Right ventricle myocardium superior (tissue), 1 donor: ENCODE results near the gene TMEM213. TPM values are rescaled to one million over a fixed set of nuclear protein-coding genes. Genes with fewer than 3 reads are reported as not detected.

Experiments used
- ATAC-seq: fragments of 200-7000 bp; cut with Tn5 transposase; one replicate; pipeline ENCODE4 v1.9.1; 2020; ENCODE audit warnings: mild to moderate bottlenecking; ENCODE audit not compliant: poor library complexity
- DNase-seq: peaks from one replicate; pipeline ENCODE4 v3.0.0-alpha.2; 2020
- intact Hi-C: fragments of 100-400 bp; cut with DNase I; formaldehyde crosslinking; loops from one replicate; pipeline ENCODE4 v1.11.2; 2022
- long read RNA-seq: library from polyadenylated mRNA; unstranded; transcript quantifications from one replicate; pipeline ENCODE4 v2.0.0, GENCODE V29; 2021
- total RNA-seq: library from RNA; stranded (reverse); fragmentation: NEBNext Ultra II Directional; extraction: Animal tissue kit (Norgen Biotek cat#: 25700); gene quantifications from one replicate; pipeline ENCODE4 v1.2.1, GENCODE V29; 2021
- donor health status: DM: no; HTN: yes; CAD: no; lungs with severe emphysema.

The TMEM213 gene, protein sequence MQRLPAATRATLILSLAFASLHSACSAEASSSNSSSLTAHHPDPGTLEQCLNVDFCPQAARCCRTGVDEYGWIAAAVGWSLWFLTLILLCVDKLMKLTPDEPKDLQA
- total RNA-seq, result not detected
- long read RNA-seq, result 0 reads

DNA sequence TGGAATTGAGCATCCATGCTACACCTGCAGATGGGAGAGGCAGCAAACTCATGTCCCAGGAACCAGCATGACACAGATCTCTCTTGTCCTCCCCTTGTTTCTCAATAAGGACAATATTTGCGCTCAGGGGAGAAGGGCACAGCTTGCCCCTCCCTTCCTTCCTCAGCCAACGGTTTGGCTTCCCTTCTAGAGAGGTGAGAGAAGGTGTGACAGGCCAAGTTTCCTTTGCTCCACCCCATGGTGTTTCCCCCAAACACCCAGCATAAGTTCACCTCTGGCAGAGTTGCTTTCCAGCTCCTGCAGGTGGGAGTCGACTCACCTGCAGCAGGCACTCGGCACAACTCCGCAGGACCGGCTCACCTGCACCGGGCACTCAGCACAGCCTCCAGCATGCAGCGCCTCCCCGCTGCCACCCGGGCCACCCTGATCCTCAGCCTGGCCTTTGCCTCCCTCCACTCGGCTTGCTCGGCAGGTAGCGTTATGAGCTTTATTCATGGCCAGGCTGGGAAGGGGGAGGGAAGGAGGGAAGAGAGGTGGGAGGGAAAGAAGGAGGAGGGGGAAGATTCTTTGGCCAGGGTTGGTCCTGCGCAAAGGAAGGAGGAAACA is at the start of gene TMEM213, which contains the start of gene ATP6V0A4:
TSS of gene TMEM213 (plus strand) at position 280 of the 606 bp plus-strand sequence. CDS start at position 391, 111 bp downstream.
TSS of gene ATP6V0A4 (minus strand) at position 482 of the 606 bp plus-strand sequence. CDS start 26,949 bp downstream, outside the sequence.
- intact Hi-C loops, result no loop called here
- no peak for ATAC-seq

GRCh38 chr7:138748666-138749065 is 49.1 kb upstream of the TMEM213 start:
- no peak for ATAC-seq
- intact Hi-C loops, result no loop called here
- no peak for DNase-seq

More for the DNA sequence above, at the start of gene TMEM213, which contains the start of gene ATP6V0A4:
- DNase-seq, result no peak

- intact Hi-C loops, result no loop called here
- ATAC-seq, result no peak
- no peak for DNase-seq
Measured at GRCh38 chr7:138749960-138750359, 47.8 kb upstream of the TMEM213 start.

- intact Hi-C loops, result no loop called here
- no peak for DNase-seq
- ATAC-seq, result no peak
Measured at GRCh38 chr7:138750473-138750872, 47.3 kb upstream of the TMEM213 start.

DNA sequence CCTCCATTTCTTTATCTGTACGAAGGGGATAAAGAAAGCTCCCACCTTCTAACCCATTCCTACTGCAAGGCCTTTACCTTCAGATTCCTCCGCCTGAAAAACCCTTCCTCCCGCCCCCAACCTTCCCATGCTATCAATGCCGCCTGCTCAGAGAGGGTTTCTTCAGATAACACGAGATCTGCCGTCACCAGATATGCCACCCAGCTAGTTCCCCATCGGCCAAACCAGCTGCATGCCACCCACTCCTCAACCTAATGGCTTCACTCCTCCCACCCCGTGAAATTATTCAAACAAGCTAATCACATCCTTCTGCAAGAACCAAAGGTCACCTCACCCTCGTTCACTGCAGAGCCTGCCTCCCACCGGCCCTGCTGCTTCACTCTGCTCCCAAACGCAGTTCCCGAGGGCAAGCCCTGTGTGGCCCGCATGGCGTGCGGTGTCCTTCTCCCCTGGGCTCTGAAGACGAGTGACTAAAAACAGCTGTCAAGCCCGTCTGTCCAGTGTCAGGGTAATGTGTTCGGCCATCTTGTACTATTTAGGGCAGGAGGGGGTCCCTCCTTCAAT is 46.8 kb upstream of the TMEM213 start:
- DNase-seq, result no peak
- intact Hi-C loops, result no loop called here

GRCh38 chr7:138752518-138753149 is 45.2 kb upstream of the TMEM213 start:
- intact Hi-C loops, result no loop called here
- ATAC-seq (peak; percentile 22), DNase-seq (peak; percentile 46)

More for the DNA sequence above, 46.8 kb upstream of the TMEM213 start:
- ATAC-seq, result no peak

GRCh38 chr7:138753150-138753518 is 44.7 kb upstream of the TMEM213 start:
- ATAC-seq (no peak), DNase-seq (no peak)
- intact Hi-C loops, result no loop called here

DNA sequence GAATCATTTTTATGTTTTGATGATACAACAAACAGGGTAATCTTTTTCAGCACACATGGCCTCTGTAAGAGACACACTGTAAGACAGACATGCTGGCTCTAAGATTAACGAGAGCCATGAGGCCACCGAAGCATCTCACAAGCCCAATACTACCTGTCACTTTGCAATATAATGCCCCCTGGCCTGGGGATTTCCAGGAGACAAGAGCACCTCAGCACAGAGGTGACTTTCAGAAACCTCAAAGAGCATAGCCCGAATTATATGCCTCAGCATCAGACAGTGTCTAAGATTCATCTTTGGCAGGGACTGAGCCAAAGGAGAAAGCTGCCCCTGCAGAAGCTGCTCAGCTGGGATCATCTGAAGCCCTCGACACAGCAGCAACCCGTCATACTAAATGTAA is 44.2 kb upstream of the TMEM213 start:
- intact Hi-C loops, result no loop called here
- DNase-seq, result no peak
- no peak for ATAC-seq

- no peak for ATAC-seq
- intact Hi-C loops, result no loop called here
- DNase-seq, result no peak
Measured at GRCh38 chr7:138755331-138755747, 42.5 kb upstream of the TMEM213 start.

GRCh38 chr7:138755842-138756590 is 41.8 kb upstream of the TMEM213 start:
- no peak for DNase-seq
- intact Hi-C loops, result no loop called here
- ATAC-seq, result no peak

DNA sequence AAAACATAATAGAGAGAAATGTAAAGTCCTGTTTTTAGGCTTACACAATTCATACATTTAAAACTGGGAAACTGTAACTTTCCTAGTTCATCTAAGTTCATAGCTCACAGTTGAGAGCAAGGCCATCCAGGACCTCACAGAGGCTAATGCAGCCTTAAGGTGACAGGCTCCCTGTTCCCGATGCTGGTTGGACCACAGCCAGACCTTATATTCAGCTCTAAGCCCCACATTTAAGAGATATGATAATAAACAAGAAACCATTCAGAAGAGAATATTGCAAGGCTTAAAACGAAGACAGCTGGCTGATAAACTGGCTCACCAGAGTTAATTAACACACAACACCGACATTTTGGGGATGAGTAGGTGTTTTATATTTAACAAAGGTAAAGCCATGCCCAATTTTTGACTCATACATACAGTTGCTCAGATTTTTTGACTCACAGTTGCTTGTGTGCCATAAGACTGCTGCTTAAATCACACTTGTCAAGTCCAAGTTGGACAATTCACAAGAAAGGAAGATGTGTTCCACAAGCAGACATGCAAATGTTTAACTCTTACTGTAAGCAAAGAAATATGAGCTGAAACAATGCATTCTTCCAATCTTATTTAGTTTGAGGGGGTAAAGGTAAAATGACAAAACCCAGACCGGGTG is 41.1 kb upstream of the TMEM213 start:
- intact Hi-C loops, result no loop called here
- ATAC-seq (no peak), DNase-seq (no peak)

DNA sequence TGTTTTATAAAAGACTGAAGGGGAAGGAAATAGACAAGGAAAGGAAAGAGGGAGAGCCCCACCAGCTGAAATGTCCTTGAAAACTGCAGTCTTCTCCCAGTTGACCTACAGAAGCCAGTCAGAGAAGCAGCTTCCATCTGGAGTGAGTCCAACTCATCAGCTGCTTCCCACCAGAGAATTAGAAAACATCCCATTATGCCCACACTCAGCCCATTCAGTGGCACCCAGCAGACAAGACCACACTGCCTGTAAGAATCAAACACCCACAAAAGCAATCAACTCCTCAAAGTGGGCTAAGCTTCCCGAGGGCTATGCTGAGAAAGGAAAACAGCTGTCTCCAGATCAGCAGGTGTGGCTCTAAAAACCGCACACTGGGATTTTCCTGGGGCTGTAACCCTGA is 29.6 kb upstream of the TMEM213 start:
- DNase-seq, result no peak

GRCh38 chr7:138770904-138771303 is 26.9 kb upstream of the TMEM213 start:
- intact Hi-C loops, result no loop called here
- ATAC-seq (no peak), DNase-seq (no peak)

More for the DNA sequence above, 29.6 kb upstream of the TMEM213 start:
- intact Hi-C loops, result no loop called here
- no peak for ATAC-seq

- intact Hi-C loops, result no loop called here
- ATAC-seq (no peak), DNase-seq (no peak)
Measured at GRCh38 chr7:138773176-138773575, 24.6 kb upstream of the TMEM213 start.

DNA sequence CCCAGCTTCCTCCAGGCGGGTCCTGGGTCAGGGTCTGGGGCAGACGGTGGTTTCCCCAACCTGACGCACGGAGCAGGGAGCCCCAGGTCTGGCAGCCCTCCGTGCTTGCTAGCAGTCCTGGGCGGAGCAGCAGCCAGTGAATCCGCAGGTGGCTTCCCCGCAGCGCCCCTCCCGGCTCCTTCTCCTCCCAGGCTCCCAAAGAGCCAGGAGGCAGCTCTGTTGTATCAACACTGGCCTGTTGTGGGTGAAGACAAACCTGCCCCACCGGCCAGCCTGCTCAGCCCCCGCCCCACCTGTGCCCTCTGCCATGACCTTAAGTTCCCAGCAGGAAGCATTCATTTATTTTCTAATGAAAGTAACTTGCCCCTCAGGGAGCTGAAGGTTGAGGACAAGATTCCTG is 24.0 kb upstream of the TMEM213 start:
- ATAC-seq, result no peak
- intact Hi-C loops, result no loop called here
- no peak for DNase-seq

DNA sequence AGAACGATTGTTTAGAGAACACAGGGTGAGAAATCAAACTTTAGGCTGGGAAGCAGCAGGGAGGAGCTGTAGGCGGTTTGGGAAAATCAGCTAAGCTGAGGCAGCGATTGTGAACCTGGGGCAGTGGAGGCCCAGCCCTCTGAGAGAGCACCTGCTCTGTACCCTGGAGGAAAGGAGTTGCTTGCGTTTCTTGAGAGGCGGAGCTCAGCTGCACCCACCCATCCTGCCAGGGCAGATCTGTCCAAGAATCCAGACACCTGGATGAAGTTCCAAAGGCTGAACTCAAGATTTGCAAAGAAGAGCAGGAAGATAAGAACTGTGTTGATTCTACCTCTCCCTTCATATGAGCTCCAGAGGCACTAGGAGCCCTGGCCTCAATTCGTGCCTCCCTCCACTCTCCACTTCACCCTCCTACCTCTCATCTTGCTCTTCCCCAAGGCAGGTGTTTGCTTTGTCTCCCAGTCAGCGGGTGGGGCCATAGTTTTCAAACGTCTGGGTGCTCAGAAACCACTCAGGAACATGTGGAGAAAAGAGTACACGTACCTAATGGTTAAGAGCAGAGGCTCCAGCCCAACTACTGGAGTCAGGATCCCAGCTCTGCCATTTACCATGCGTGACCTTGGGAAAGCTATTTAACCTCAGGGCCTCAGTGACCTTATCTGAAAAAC is 21.5 kb upstream of the TMEM213 start:
- no peak for DNase-seq
- ATAC-seq, result no peak
- intact Hi-C loops, result no loop called here

GRCh38 chr7:138781004-138781403 is 16.8 kb upstream of the TMEM213 start:
- ATAC-seq (no peak), DNase-seq (no peak)
- intact Hi-C loops, result no loop called here

GRCh38 chr7:138784692-138785091 is 13.1 kb upstream of the TMEM213 start:
- no peak for ATAC-seq
- intact Hi-C loops, result no loop called here
- no peak for DNase-seq
